Measurements from ENCODE around the gene STARD7. TPM values are rescaled to one million over a fixed set of nuclear protein-coding genes. Genes with fewer than 3 reads are reported as not detected.

STARD7 gene
- total RNA-seq, 1 experiment from 2014 or later = 105 TPM

DNA sequence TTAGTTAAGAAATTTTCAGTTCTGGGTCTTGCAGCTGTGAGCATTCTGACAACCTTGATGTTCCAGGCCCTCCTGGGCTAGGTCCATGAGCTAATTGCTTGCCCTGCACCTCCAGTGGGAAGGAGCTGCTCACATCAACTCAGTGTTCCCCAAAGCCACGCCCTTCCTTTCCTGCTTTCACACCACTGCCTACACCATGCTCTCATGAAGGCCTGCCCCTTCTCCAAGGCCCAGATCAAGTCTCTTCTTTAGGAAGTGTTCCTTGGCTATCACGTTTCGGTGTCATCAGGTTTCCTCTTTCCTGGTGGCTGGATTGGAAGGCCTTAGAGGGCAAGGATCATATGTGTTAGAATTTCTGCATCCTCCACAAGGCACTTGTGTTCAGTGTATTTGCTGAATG is 38.4 kb upstream of the STARD7 start:
- TF ChIP-seq, protein P1, sequence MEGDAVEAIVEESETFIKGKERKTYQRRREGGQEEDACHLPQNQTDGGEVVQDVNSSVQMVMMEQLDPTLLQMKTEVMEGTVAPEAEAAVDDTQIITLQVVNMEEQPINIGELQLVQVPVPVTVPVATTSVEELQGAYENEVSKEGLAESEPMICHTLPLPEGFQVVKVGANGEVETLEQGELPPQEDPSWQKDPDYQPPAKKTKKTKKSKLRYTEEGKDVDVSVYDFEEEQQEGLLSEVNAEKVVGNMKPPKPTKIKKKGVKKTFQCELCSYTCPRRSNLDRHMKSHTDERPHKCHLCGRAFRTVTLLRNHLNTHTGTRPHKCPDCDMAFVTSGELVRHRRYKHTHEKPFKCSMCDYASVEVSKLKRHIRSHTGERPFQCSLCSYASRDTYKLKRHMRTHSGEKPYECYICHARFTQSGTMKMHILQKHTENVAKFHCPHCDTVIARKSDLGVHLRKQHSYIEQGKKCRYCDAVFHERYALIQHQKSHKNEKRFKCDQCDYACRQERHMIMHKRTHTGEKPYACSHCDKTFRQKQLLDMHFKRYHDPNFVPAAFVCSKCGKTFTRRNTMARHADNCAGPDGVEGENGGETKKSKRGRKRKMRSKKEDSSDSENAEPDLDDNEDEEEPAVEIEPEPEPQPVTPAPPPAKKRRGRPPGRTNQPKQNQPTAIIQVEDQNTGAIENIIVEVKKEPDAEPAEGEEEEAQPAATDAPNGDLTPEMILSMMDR (IDR thresholded peaks at IDR 0.05; ENCODE audit: unreplicated experiment) = no peak
- no TSS peak for BruUV-seq (replicated peaks)
- Mint-ChIP-seq H3K9me3 (ENCODE audit: unreplicated experiment) (no peaks in the 10 kb centered on the region), H3K27ac (ENCODE audit: low read depth, unreplicated experiment) (no peak overlapping the region), H3K4me3 (ENCODE audit: unreplicated experiment) (no peak overlapping the region), H3K36me3 (ENCODE audit: insufficient read depth, unreplicated experiment) (peaks cover 21% of the 10 kb centered on the region), H3K27me3 (ENCODE audit: insufficient read depth, unreplicated experiment) (no peaks in the 10 kb centered on the region), H3K4me1 (ENCODE audit: insufficient read depth, unreplicated experiment) (peaks cover 6% of the 10 kb centered on the region)
- POLR2A ChIA-PET = interaction anchor here (1.3 to 2.1 kb wide), 3 partner anchors 9 to 14 kb away, joined by 4 to 11 read pairs (median 5); no protein-coding TSS in a partner anchor
- CTCF ChIA-PET = interaction anchor here (0.7 to 1.0 kb wide), 3 partner anchors 9 to 405 kb away, joined by 3 read pairs; no protein-coding TSS in a partner anchor
- DNase-seq (ENCODE audit: unreplicated experiment) = no peak
- intact Hi-C loops (cut with micrococcal nuclease) = loop anchor here (2.0 kb wide), 1 partner anchor 28 kb away; no protein-coding TSS in a partner anchor

DNA sequence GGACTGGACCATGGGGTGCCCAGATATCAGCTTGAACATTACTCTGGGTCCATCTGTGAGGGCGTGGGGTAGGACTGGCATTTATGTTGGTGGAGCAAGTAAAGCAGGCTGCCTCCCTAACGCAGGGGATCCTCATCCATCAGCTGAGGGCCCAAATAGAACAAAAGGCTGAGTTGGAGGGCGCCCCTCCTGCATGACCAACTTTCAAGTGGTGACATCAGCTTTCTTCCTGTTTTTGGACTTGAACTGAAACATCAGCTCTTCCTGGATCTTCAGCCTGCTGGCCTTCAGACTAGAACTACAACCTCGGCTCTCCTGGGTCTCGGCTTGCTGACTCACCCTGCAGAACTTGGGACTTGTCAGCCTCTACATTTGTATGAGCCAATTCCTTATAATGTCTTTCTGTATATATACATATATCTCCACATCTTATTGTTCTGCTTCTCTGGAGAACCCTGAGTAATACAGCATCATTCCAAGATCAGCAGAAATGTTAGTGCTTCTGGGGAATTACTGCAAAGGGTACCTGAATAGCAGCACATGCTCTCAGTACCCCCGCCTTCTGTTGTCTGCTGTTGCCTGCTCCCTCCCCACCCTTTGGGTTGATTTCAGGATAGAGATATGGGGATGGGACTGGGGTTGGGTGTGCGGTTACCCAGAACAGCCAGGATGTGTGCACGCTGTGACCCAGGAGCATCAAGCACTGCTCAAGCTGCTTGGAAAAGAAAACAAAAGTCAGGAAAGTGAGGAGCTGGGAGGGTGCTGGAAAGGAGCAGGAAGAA is 37.2 kb upstream of the STARD7 start:
- H3K27ac Mint-ChIP-seq (ENCODE audit: low read depth, unreplicated experiment) = no peak overlapping the region
- peaks cover 7% of the 10 kb centered on the region for H3K4me1 Mint-ChIP-seq (ENCODE audit: insufficient read depth, unreplicated experiment)
- no peak for DNase-seq (ENCODE audit: unreplicated experiment)
- BruUV-seq (replicated peaks) = no TSS peak
- H3K36me3 Mint-ChIP-seq (ENCODE audit: insufficient read depth, unreplicated experiment) = peaks cover 17% of the 10 kb centered on the region
- intact Hi-C loops (cut with micrococcal nuclease) = loop anchor here (2.0 kb wide), 1 partner anchor 27 kb away; no protein-coding TSS in a partner anchor
- CTCF ChIA-PET = interaction anchor here (0.9 kb wide), 1 partner anchor 15 kb away, joined by 4 read pairs; no protein-coding TSS in a partner anchor
- POLR2A ChIA-PET = interaction anchor here (0.8 to 2.1 kb wide), 8 partner anchors 9 to 38 kb away, joined by 3 to 11 read pairs (median 4); no protein-coding TSS in a partner anchor
- no peaks in the 10 kb centered on the region for H3K9me3 Mint-ChIP-seq (ENCODE audit: unreplicated experiment)
- no peak overlapping the region for H3K4me3 Mint-ChIP-seq (ENCODE audit: unreplicated experiment)
- TF ChIP-seq, protein P1 (IDR thresholded peaks at IDR 0.05; ENCODE audit: unreplicated experiment) = no peak
- no peaks in the 10 kb centered on the region for H3K27me3 Mint-ChIP-seq (ENCODE audit: insufficient read depth, unreplicated experiment)

DNA sequence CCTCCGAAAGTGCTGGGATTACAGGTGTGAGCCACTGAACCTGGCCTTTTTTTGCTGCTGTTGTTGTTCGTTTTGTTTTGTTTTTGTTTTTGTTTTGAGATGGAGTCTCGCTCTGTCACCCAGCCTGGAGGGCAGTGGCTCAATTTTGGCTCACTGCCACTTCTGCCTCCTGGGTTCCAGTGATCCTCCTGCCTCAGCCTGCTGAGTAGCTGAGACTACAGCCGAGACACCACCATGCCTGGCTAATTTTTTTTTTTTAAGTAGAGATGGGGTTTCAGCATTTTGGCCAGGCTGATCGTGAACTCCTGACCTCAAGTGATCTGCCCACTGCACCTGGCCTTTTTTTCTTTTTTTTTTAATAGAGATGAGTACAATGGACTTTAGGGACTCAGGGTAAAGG is 35.2 kb upstream of the STARD7 start:
- H3K4me1 Mint-ChIP-seq (ENCODE audit: insufficient read depth, unreplicated experiment) = peaks cover 11% of the 10 kb centered on the region
- BruUV-seq (replicated peaks) = no TSS peak
- POLR2A ChIA-PET = interaction anchor here (1.6 kb wide), 1 partner anchor 35 kb away, joined by 7 read pairs; the partner anchor contains the start of gene STARD7
- H3K9me3 Mint-ChIP-seq (ENCODE audit: unreplicated experiment) = no peaks in the 10 kb centered on the region
- peaks cover 13% of the 10 kb centered on the region for H3K36me3 Mint-ChIP-seq (ENCODE audit: insufficient read depth, unreplicated experiment)
- no peak for DNase-seq (ENCODE audit: unreplicated experiment)
- H3K27me3 Mint-ChIP-seq (ENCODE audit: insufficient read depth, unreplicated experiment) = no peaks in the 10 kb centered on the region
- H3K4me3 Mint-ChIP-seq (ENCODE audit: unreplicated experiment) = no peak overlapping the region
- TF ChIP-seq, protein P1 (IDR thresholded peaks at IDR 0.05; ENCODE audit: unreplicated experiment) = no peak
- intact Hi-C loops (cut with micrococcal nuclease) = no loop called here
- CTCF ChIA-PET = interaction anchor here (0.6 to 0.7 kb wide), 2 partner anchors 17 to 102 kb away, joined by 3 read pairs; no protein-coding TSS in a partner anchor
- no peak overlapping the region for H3K27ac Mint-ChIP-seq (ENCODE audit: low read depth, unreplicated experiment)

DNA sequence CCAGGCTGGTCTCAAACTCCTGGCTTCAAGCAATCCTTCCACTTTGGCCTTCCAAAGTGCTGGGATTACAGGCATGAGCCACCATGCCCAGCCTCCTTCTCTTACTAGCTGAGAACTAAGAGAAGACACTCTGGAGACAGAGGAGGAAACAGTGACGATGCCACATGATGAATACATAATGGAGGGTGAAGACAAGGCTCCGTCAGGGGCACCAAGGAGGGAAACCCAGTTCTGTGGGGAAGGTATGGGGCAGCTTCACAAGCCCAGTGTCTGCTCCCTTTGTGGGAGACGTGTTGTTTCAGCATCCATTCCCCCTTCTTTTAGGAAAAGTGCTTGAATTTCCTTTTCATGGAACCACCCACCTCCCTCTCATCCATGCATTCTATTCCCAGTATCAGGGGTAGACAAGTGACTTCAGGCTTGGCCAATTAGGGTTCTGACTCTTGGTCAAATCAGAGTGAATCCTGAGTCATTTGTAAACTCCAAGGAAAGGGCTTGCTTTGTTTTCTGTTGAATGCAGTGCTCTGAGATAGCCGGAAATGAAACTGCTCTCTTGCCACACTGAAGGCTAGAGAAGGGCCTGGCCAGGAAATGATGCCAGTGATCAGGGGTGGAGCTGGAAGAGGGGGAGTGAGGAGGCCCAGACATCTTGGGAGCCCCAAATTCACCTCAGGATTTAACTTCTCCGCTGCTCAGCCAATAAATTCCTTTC is 33.4 kb upstream of the STARD7 start:
- H3K27ac Mint-ChIP-seq (ENCODE audit: low read depth, unreplicated experiment) = peak overlapping the region; percentile 35
- no peaks in the 10 kb centered on the region for H3K27me3 Mint-ChIP-seq (ENCODE audit: insufficient read depth, unreplicated experiment)
- peak; percentile 83 for DNase-seq (ENCODE audit: unreplicated experiment)
- intact Hi-C loops (cut with micrococcal nuclease) = no loop called here
- no TSS peak for BruUV-seq (replicated peaks)
- no peak overlapping the region for H3K4me3 Mint-ChIP-seq (ENCODE audit: unreplicated experiment)
- CTCF ChIA-PET = interaction anchor here (0.6 to 1.2 kb wide), 3 partner anchors 28 to 250 kb away, joined by 3 to 5 read pairs (median 4); no protein-coding TSS in a partner anchor
- POLR2A ChIA-PET = interaction anchor here (0.6 to 3.6 kb wide), 7 partner anchors 14 to 139 kb away, joined by 3 to 28 read pairs (median 5); partner anchors contain the start of gene STARD7
- peaks cover 9% of the 10 kb centered on the region for H3K4me1 Mint-ChIP-seq (ENCODE audit: insufficient read depth, unreplicated experiment)
- TF ChIP-seq, protein P1 (IDR thresholded peaks at IDR 0.05; ENCODE audit: unreplicated experiment) = no peak
- H3K36me3 Mint-ChIP-seq (ENCODE audit: insufficient read depth, unreplicated experiment) = peaks cover 18% of the 10 kb centered on the region
- H3K9me3 Mint-ChIP-seq (ENCODE audit: unreplicated experiment) = no peaks in the 10 kb centered on the region
